GM12892 (cell line): Measurements from ENCODE around the gene IFNGR1.

Experiments
- POLR2A ChIP-seq: IDR thresholded peaks from 2 replicates; pipeline ENCODE4 v1.6.1; 2011; ENCODE audit warnings: low read depth, low read length, control low read depth
- POLR2AphosphoS5 ChIP-seq: IDR thresholded peaks from 2 replicates; pipeline ENCODE4 v1.6.1; 2011; ENCODE audit warnings: low read depth, low read length, control low read depth
- TAF1 ChIP-seq: IDR thresholded peaks from 2 replicates; pipeline ENCODE4 v1.6.1; 2011; ENCODE audit warnings: low read depth, mild to moderate bottlenecking, control low read depth, low read length, borderline replicate concordance

DNA sequence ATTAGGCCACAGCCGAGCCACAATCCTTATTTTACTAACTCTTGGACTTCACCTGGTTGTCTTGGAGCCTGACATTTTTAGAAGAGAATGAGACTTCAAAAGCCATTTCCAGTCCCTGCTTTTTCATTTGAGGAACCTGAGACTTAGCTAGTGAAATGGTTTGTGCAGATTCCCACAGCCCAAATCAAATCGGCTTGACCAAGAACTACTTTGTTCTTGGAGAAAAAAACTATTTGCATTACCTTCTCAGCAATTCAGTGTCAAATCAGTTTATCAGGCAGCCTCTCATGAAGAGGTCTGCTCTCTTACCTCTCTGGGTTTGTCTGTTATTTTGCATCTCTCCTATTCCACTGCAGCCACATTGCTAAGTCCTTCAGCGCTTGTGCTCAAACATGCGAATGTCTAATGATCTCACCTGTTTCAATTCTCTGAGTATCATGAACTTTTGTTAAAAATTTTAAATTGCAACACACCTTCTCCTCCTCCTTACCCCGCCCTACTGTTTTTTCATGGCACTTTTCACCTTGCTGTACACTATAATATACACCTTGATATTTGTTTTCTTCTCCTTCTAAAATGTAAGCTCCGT, 573 bp upstream of the IFNGR1 start:
- no peak for TF ChIP-seq POLR2A
- TF ChIP-seq POLR2AphosphoS5 = no peak
- TF ChIP-seq TAF1 = no peak
